ENCODE data around the gene COQ10B.

- no peak for TF ChIP-seq CTCF (IDR thresholded peaks at IDR 0.05)
- no peak for TF ChIP-seq ZNF416 (CRISPR knock-in tag; IDR thresholded peaks at IDR 0.05)
- TF ChIP-seq JUN (CRISPR knock-in tag; IDR thresholded peaks at IDR 0.05), result no peak
- no peak for TF ChIP-seq TEAD4 (CRISPR knock-in tag; IDR thresholded peaks at IDR 0.05)
- no peak for TF ChIP-seq USF1 (CRISPR knock-in tag; IDR thresholded peaks at IDR 0.05)
- no peak for TF ChIP-seq ZNF263 (CRISPR knock-in tag; IDR thresholded peaks at IDR 0.05; ENCODE audit: low read depth)
- no peak for TF ChIP-seq ATF3 (CRISPR knock-in tag; conservative IDR thresholded peaks at IDR 0.05)
- TF ChIP-seq MXD4 (CRISPR knock-in tag; IDR thresholded peaks at IDR 0.05; ENCODE audit: borderline replicate concordance), result no peak
- TF ChIP-seq PREB (CRISPR knock-in tag; IDR thresholded peaks at IDR 0.05; ENCODE audit: borderline replicate concordance), result no peak
- no peak for TF ChIP-seq ZMAT4 (CRISPR knock-in tag; IDR thresholded peaks at IDR 0.05)
- no peak for TF ChIP-seq CREM (CRISPR knock-in tag; IDR thresholded peaks at IDR 0.05)
These were observed 39.3 kb upstream of the COQ10B start for GRCh38 chr2:197414039-197414438.

Measured in WTC11 (cell line).